Nephron progenitor cell (in vitro differentiated cells): ENCODE data around the gene ACACA.

Experiments
- DNase-seq: peaks from one replicate; pipeline ENCODE4 v3.0.0; 2021
- H3K27ac Mint-ChIP-seq: 2 replicates; pipeline ENCODE4 v1.8.0; 2021; ENCODE audit warnings: mild to moderate bottlenecking, moderate library complexity, mixed read lengths
- H3K27me3 Mint-ChIP-seq: 2 replicates; pipeline ENCODE4 v1.8.0; 2021; ENCODE audit warnings: mild to moderate bottlenecking, low read depth, mixed read lengths; ENCODE audit not compliant: poor library complexity
- H3K36me3 Mint-ChIP-seq: 2 replicates; pipeline ENCODE4 v1.8.0; 2021; ENCODE audit warnings: low read depth, mixed read lengths
- H3K4me1 Mint-ChIP-seq: 2 replicates; pipeline ENCODE4 v1.8.0; 2021; ENCODE audit warnings: mixed read lengths
- H3K4me3 Mint-ChIP-seq: 2 replicates; pipeline ENCODE4 v1.8.0; 2021; ENCODE audit warnings: mild to moderate bottlenecking, moderate library complexity, mixed read lengths
- H3K9me3 Mint-ChIP-seq: 2 replicates; pipeline ENCODE4 v1.8.0; 2021; ENCODE audit warnings: mild to moderate bottlenecking, moderate library complexity, mixed read lengths
- TF ChIP-seq, protein P1 (sequence below): fragments of 200-600 bp; sonication (generic); IDR thresholded peaks from 2 replicates; pipeline ENCODE4 v1.5.0; 2021; ENCODE audit warnings: antibody characterized with exemption

ACACA gene

DNA sequence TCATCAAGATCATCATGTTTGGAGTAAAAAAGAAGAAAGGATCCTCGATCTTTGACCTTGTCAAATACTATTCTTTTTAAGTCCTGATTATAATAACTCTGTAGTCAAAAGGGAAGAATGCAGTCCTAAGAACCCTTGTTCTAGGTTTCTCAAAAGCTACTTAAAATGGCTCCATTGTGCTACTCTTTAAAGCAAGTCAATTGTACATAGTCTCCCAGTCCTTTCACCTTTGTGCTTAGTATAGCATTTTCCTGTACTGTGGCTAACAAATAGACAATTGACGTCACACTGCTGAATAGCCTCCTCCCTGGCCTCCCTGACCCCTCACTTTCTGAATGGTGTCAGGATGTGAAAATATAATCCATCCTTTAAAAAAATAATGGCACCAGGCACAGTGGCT, 285.0 kb downstream of the ACACA start:
- TF ChIP-seq, protein P1, sequence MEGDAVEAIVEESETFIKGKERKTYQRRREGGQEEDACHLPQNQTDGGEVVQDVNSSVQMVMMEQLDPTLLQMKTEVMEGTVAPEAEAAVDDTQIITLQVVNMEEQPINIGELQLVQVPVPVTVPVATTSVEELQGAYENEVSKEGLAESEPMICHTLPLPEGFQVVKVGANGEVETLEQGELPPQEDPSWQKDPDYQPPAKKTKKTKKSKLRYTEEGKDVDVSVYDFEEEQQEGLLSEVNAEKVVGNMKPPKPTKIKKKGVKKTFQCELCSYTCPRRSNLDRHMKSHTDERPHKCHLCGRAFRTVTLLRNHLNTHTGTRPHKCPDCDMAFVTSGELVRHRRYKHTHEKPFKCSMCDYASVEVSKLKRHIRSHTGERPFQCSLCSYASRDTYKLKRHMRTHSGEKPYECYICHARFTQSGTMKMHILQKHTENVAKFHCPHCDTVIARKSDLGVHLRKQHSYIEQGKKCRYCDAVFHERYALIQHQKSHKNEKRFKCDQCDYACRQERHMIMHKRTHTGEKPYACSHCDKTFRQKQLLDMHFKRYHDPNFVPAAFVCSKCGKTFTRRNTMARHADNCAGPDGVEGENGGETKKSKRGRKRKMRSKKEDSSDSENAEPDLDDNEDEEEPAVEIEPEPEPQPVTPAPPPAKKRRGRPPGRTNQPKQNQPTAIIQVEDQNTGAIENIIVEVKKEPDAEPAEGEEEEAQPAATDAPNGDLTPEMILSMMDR: no peak
- Mint-ChIP-seq H3K4me3 (no peak overlapping the region), H3K27me3 (no peaks in the 10 kb centered on the region), H3K9me3 (no peaks in the 10 kb centered on the region), H3K4me1 (peaks cover 75% of the 10 kb centered on the region), H3K36me3 (peaks cover 68% of the 10 kb centered on the region), H3K27ac (peak overlapping the region; percentile 64)
- no peak for DNase-seq

DNA sequence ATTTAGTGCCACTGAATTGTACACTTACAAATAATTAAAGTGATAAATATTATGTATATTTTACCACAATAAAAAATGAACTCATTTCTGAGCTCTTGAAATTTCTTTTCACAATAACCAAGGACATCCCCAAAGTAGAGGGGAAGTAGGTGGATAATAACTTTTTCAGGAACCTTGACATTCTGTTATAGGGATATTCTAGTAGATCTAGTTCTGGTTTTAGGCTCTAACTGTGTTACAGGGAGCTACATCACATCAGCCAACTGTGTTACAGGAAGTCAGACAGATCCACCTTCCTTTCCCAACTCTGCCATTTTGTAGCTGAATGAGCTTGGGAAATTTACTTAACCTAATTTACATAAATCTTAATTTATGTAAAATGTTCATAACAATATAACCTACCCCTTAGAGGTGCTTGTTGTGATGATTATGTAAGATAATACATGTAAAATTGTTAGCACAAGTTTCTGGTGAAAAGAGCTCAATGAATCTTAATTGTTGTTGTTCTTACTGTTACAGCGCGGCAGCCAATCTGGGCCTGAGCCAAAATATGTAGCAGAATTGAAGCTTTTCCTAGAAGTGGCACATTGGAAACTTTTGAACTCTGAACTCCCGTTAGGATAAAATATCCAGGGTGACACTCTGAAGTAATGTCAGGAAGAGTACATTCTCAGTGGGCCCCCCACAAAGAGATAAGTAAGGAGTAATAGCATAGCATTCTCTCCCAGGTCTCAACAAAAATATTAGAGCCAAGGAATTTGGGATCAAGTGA, 288.1 kb downstream of the ACACA start:
- Mint-ChIP-seq H3K4me1 (peaks cover 61% of the 10 kb centered on the region), H3K36me3 (peaks cover 64% of the 10 kb centered on the region), H3K27ac (peak overlapping the region; percentile 92), H3K4me3 (no peak overlapping the region), H3K9me3 (no peaks in the 10 kb centered on the region), H3K27me3 (no peaks in the 10 kb centered on the region)
- TF ChIP-seq, protein P1: no peak
- DNase-seq: no peak

DNA sequence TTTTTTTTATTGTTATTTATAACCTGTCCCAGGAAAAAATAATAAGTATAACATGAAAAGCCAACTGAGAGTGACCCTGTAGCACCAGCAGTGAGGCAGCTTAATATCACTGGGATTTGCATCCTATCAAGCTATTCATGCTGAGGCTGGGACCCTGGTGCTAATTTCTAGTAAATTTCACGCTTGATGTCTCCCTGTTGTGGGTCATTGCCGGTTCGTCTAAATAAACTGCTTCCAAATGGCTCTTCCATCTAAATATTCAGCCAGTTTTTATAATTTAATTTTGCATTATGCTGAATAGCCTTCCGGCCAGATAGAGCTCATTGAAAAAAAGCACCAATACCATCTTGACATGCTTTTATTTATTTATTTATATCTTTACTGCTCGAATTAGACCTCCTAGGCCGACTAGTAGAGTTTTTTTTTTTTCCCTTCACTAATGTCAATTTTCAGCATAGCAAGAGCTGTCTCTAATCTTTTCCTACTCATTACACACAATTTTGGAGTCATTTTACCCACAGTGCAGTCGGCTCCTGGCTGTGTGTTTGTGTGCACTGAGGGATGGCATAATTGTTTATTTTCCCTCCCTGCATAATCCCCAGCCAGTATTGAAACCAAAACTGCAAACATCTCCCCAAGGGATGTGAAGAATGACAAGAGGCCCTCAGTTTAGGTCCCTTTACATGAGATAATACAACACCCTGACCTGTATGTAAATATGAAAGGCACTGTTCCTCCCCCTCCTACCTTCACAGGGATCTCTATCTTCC, 289.1 kb downstream of the ACACA start:
- Mint-ChIP-seq H3K36me3 (peaks cover 63% of the 10 kb centered on the region), H3K9me3 (no peaks in the 10 kb centered on the region), H3K27ac (peak overlapping the region; percentile 76), H3K4me3 (no peak overlapping the region), H3K4me1 (peaks cover 51% of the 10 kb centered on the region), H3K27me3 (no peaks in the 10 kb centered on the region)
- TF ChIP-seq, protein P1: no peak
- DNase-seq: no peak

DNA sequence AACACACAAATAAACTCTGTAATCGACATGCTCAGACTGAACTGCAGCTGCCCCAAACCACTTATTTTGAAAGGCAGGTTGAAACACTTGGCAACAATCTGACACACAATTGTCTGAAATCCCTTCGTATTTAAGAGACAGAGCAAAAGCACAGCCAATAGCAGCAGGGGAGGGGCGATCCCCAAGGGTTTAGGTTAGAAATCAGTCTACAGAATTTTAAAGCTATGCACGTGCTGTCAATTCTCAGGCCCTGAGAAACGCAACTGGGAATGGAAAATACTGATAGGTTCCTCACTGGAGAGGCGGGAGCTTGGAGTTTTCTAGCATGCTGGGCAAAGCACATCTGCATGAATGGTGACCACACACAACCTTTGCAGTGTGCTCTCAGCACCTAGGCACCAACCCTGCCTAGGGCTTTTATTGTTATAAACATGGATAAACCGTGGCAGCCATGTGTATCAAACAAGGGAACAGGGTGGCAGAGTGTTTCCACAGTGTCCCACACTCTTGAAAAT, 289.9 kb downstream of the ACACA start:
- H3K27me3 Mint-ChIP-seq: no peaks in the 10 kb centered on the region
- H3K4me3 Mint-ChIP-seq: no peak overlapping the region
- H3K27ac Mint-ChIP-seq: peak overlapping the region; percentile 36
- peaks cover 49% of the 10 kb centered on the region for H3K4me1 Mint-ChIP-seq
- TF ChIP-seq, protein P1: no peak
- peaks cover 63% of the 10 kb centered on the region for H3K36me3 Mint-ChIP-seq
- no peak for DNase-seq
- no peaks in the 10 kb centered on the region for H3K9me3 Mint-ChIP-seq

DNA sequence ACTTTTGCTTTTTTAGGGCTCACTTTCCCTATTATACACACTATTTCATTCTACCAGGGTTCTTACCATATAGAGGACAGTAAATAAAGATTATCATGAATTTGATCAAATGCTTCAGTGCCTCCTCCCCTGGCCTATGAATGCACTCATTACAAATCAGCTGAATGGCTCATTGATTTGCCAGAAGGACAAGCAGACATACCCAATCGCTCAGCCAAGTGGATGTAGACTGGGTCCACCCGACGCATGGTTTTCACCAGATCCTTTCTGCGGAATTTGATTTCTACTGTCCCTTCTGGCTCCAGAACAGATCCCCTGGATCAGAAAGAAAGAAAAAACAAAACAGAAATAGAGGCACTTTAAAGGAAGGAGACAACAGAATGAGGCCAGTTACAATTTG, 295.3 kb downstream of the ACACA start:
- H3K9me3 Mint-ChIP-seq: no peaks in the 10 kb centered on the region
- H3K4me1 Mint-ChIP-seq: peaks cover 61% of the 10 kb centered on the region
- no peak for DNase-seq
- H3K27ac Mint-ChIP-seq: peak overlapping the region; percentile 69
- TF ChIP-seq, protein P1: no peak
- no peak overlapping the region for H3K4me3 Mint-ChIP-seq
- no peaks in the 10 kb centered on the region for H3K27me3 Mint-ChIP-seq
- H3K36me3 Mint-ChIP-seq: peaks cover 55% of the 10 kb centered on the region
